GM12878 (cell line): Measurements from ENCODE around the gene ALDH1A2. TPM values are rescaled to one million over a fixed set of nuclear protein-coding genes. Genes with fewer than 3 reads are reported as not detected.

Source experiments
- ATAC-seq: fragments of 200-7000 bp; cut with Tn5 transposase; 3 replicates; pipeline ENCODE4 v1.9.1; 2020; ENCODE audit warnings: mild to moderate bottlenecking, moderate library complexity
- BruUV-seq: library from RNA; stranded (reverse); fragments of 400-500 nt; replicated peaks from 2 replicates; lab custom pipeline; 2021; lab: Mats Ljungman, UMichigan
- CTCF ChIA-PET: fragments of 300-600 bp; sonication (Branson Sonifier 250); formaldehyde crosslinking; extraction: SDS; loops from one replicate; lab custom pipeline; 2021; ENCODE audit warnings: inconsistent platforms; lab: Yijun Ruan, JAX
- POLR2A ChIA-PET: fragments of 350-600 bp; formaldehyde crosslinking; extraction: SDS; loops from one replicate; lab custom pipeline; 2021; ENCODE audit warnings: inconsistent platforms; lab: Charles Lee
- RAD21 ChIA-PET: fragments of 300-600 bp; sonication (Branson Sonifier 250); formaldehyde crosslinking; loops from one replicate; lab custom pipeline; 2023; ENCODE audit warnings: antibody characterized with exemption; ENCODE audit not compliant: unreplicated experiment; lab: Charles Lee
- SMC1A ChIA-PET: fragments of 300-600 bp; sonication (Branson Sonifier 250); formaldehyde crosslinking; loops from one replicate; lab custom pipeline; 2023; ENCODE audit not compliant: unreplicated experiment, uncharacterized antibody; lab: Charles Lee
- DNase-seq: peaks from one replicate; pipeline ENCODE4 v3.0.0-alpha.2; 2011; ENCODE audit warnings: low read depth, low spot score
- FAIRE-seq: peaks from 3 replicates; lab custom pipeline; 2011; peaks lifted over from hg19 to GRCh38; lab: Jason Lieb, UNC
- H2AFZ ChIP-seq: 2 replicates; pipeline ENCODE4 v1.6.0; 2011; ENCODE audit warnings: low read depth, low read length, control low read depth; ENCODE audit not compliant: control insufficient read depth
- H3K27ac ChIP-seq: 2 replicates; pipeline ENCODE4 v1.5.1; 2011; ENCODE audit warnings: control low read depth; ENCODE audit not compliant: control insufficient read depth, insufficient read depth
- H3K27me3 ChIP-seq, 2 experiments: replicated peaks in 1 of 2; 2 replicates each; pipeline versions ENCODE4 v1.6.0 to v1.6.1; 2011; ENCODE audit warnings: low read length in 1 of 2; ENCODE audit not compliant: control insufficient read depth in 2 of 2, insufficient read depth in 2 of 2
- H3K36me3 ChIP-seq, 2 experiments: 2 replicates each; pipeline ENCODE4 v1.5.1; 2011; ENCODE audit warnings: low read length in 1 of 2; ENCODE audit not compliant: control insufficient read depth in 2 of 2, insufficient read depth in 2 of 2
- H3K4me1 ChIP-seq: 2 replicates; pipeline ENCODE4 v1.6.1; 2011; ENCODE audit warnings: mild to moderate bottlenecking, low read length, moderate library complexity, mixed read lengths; ENCODE audit not compliant: control insufficient read depth, insufficient read depth
- H3K4me2 ChIP-seq: 2 replicates; pipeline ENCODE4 v1.6.0; 2011; ENCODE audit warnings: control low read depth; ENCODE audit not compliant: control insufficient read depth, insufficient read depth
- H3K4me3 ChIP-seq: fragments of 200-600 bp; sonication (generic); 2 replicates; pipeline ENCODE4 v1.5.1; 2016
- H3K79me2 ChIP-seq: 2 replicates; pipeline ENCODE4 v1.6.0; 2011; ENCODE audit warnings: low read length; ENCODE audit not compliant: control insufficient read depth, insufficient read depth
- H3K9ac ChIP-seq: 2 replicates; pipeline ENCODE4 v1.8.0; 2011; ENCODE audit warnings: low read length, control low read depth, mixed read lengths; ENCODE audit not compliant: control insufficient read depth, insufficient read depth
- H3K9me3 ChIP-seq: replicated peaks from 3 replicates; pipeline ENCODE4 v1.5.1; 2011; ENCODE audit warnings: mild to moderate bottlenecking, low read length; ENCODE audit not compliant: control insufficient read depth, insufficient read depth
- H4K20me1 ChIP-seq: 2 replicates; pipeline ENCODE4 v1.6.0; 2011; ENCODE audit not compliant: control insufficient read depth, insufficient read depth
- CBX3 ChIP-seq: fragments of 200-600 bp; sonication (generic); IDR thresholded peaks from 2 replicates; pipeline ENCODE4 v1.6.1; 2016; ENCODE audit warnings: low read depth, borderline replicate concordance
- CBX5 ChIP-seq: sonication (generic); IDR thresholded peaks from 2 replicates; pipeline ENCODE4 v1.6.1; 2016; ENCODE audit warnings: low read depth, moderate library complexity, mild to moderate bottlenecking, inconsistent platforms
- FOXK2 ChIP-seq: fragments of 450-650 bp; IDR thresholded peaks from 2 replicates; pipeline ENCODE4 v1.6.1; 2017; ENCODE audit warnings: mild to moderate bottlenecking, moderate library complexity
- HDAC2 ChIP-seq: fragments of 200-600 bp; sonication (generic); IDR thresholded peaks from 2 replicates; pipeline ENCODE4 v1.6.1; 2017
- HDGF ChIP-seq: fragments of 450-650 bp; IDR thresholded peaks from 2 replicates; pipeline ENCODE4 v1.6.1; 2016; ENCODE audit warnings: antibody characterized with exemption
- LARP7 ChIP-seq: fragments of 450-650 bp; IDR thresholded peaks from 2 replicates; pipeline ENCODE4 v1.6.1; 2017; ENCODE audit warnings: mild to moderate bottlenecking
- NFYB ChIP-seq: IDR thresholded peaks from 2 replicates; pipeline ENCODE4 v1.6.1; 2011; ENCODE audit warnings: low read depth, mild to moderate bottlenecking, low read length, improper control_type of control experiment, moderate library complexity; ENCODE audit not compliant: insufficient read depth
- NR2C1 ChIP-seq: fragments of 450-650 bp; IDR thresholded peaks from 2 replicates; pipeline ENCODE4 v1.6.1; 2017; ENCODE audit warnings: antibody characterized with exemption, mild to moderate bottlenecking, moderate library complexity
- POLR2A ChIP-seq: IDR thresholded peaks from 2 replicates; pipeline ENCODE4 v1.6.1; 2011; ENCODE audit warnings: low read depth, mild to moderate bottlenecking, low read length
- STAT1 ChIP-seq: fragments of 450-650 bp; conservative IDR thresholded peaks from 2 replicates; pipeline ENCODE4 v1.6.1; 2014; ENCODE audit warnings: antibody characterized with exemption, mild to moderate bottlenecking
- WRNIP1 ChIP-seq: IDR thresholded peaks from 2 replicates; pipeline ENCODE4 v1.6.1; 2011; ENCODE audit warnings: low read depth, low read length, improper control_type of control experiment, borderline replicate concordance
- YY1 ChIP-seq: IDR thresholded peaks from 2 replicates; pipeline ENCODE4 v1.6.1; 2011; ENCODE audit warnings: low read depth, mild to moderate bottlenecking, low read length
- ZNF274 ChIP-seq: IDR thresholded peaks from one replicate; pipeline ENCODE4 v1.8.0; 2011; ENCODE audit not compliant: insufficient read length, insufficient read depth
- WGBS: methylation state at CpG from one replicate; pipeline ENCODE4 v1.1.6; 2016; ENCODE audit warnings: low lambda C conversion rate; ENCODE audit not compliant: insufficient replicate concordance, insufficient coverage; ENCODE audit errors: missing lambda C conversion rate; 5-methylcytosine and 5-hydroxymethylcytosine counted together
- in situ Hi-C: fragments of 300-500 bp; cut with MboI; formaldehyde crosslinking; loops from 9 replicates; pipeline ENCODE4 v1.14.3; 2018; ENCODE audit warnings: mixed read lengths
- intact Hi-C: fragments of 100-400 bp; cut with micrococcal nuclease; formaldehyde crosslinking; loops from one replicate; pipeline ENCODE4 v1.14.2; 2022; ENCODE audit not compliant: unreplicated experiment
- polyA plus RNA-seq, 11 experiments: library from polyadenylated mRNA; depleted of rRNA in 4 of 11; unstranded in 6 of 11; stranded (reverse) in 5 of 11; fragments of >200 nt; fragmentation: Nextera tagmentation in 4 of 11; fragmentation: Illumina TruSeq in 1 of 11; extraction: Ambion mirVana in 4 of 11; extraction: Trizol in 1 of 11; gene quantifications; 1 replicate in 1 of 11; 2 replicates in 10 of 11; pipeline versions ENCODE4 v1.2.1 to v1.2.3, GENCODE V29; 2011 to 2016; ENCODE audit warnings: inconsistent platforms in 2 of 11, missing spikeins in 2 of 11, low read depth in 1 of 11
- total RNA-seq, 4 experiments: library from RNA; depleted of rRNA in 3 of 4; stranded (reverse); fragments of >200 nt in 3 of 4; fragmentation: Illumina TruSeq in 1 of 4; extraction: Trizol in 1 of 4; gene quantifications; 2 replicates each; pipeline versions ENCODE4 v1.2.1 to v1.2.3, GENCODE V29; 2013 to 2021
- TF ChIP-seq, protein P1 (sequence below): IDR thresholded peaks from 2 replicates; pipeline ENCODE4 v1.6.1; 2011; ENCODE audit warnings: low read depth, low read length, improper control_type of control experiment, borderline replicate concordance
- TF ChIP-seq, protein P2 (sequence below): IDR thresholded peaks from 2 replicates; pipeline ENCODE4 v1.6.1; 2011; ENCODE audit warnings: borderline replicate concordance, low read depth, mild to moderate bottlenecking, moderate library complexity, low read length; ENCODE audit not compliant: insufficient read depth, poor library complexity, severe bottlenecking
- TF ChIP-seq, protein P3 (sequence below): fragments of 450-650 bp; IDR thresholded peaks from 2 replicates; pipeline ENCODE4 v1.6.1; 2017; ENCODE audit warnings: mild to moderate bottlenecking, low read depth, inconsistent platforms; ENCODE audit not compliant: poor library complexity, severe bottlenecking
- TF ChIP-seq, protein P4 (sequence below): fragments of 450-650 bp; formaldehyde crosslinking; IDR thresholded peaks from 2 replicates; pipeline ENCODE4 v1.5.0; 2022; ENCODE audit warnings: mild to moderate bottlenecking, missing genetic modification characterization

Gene ALDH1A2
- total and polyA plus RNA-seq, 10 of the 15 experiments (the other 5 are each of a cell fraction or from before 2014, with no cell fraction given) = 0.06 to 0.92 (median 0.18) TPM; not detected in 5

DNA sequence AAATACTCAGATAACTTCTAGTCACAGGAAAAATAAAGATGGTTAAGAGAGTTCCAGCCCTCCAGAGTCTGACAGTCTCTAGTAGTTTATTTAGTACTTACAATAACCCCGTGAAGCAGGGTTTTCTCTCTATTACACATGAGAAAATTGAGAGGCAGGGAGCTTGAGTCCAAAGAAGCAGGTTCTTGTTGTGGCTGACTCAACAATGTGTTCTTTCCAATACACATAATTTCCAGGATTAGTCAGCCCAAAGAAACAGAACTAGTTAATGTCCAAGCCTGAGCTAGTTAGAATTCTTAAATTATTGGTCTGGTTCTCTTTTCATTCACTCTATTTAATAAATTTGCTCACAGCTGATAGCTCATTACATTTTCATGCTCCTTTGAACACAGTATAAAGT is 49.9 kb downstream of the ALDH1A2 start:
- H3K27me3 ChIP-seq = no peaks in the 10 kb centered on the region
- in situ Hi-C loops = no loop called here
- FAIRE-seq (no peak), ATAC-seq (no peak), DNase-seq (no peak)
- no peak overlapping the region for H3K4me3 ChIP-seq
- CTCF ChIA-PET = no interaction called here
- H3K9ac ChIP-seq = no peak overlapping the region
- no peaks in the 10 kb centered on the region for H3K79me2 ChIP-seq
- POLR2A ChIA-PET = no interaction called here
- no peaks in the 10 kb centered on the region for H3K9me3 ChIP-seq
- WGBS = 0% methylated on average over 1 of the region's 1 CpG
- H2AFZ ChIP-seq = no peak overlapping the region
- RAD21 ChIA-PET = no interaction called here
- H3K4me2 ChIP-seq = no peak overlapping the region
- no peaks in the 10 kb centered on the region for H4K20me1 ChIP-seq
- H3K36me3 ChIP-seq = no peaks in the 10 kb centered on the region
- H3K27ac ChIP-seq = no peak overlapping the region
- SMC1A ChIA-PET = no interaction called here
- intact Hi-C loops = no loop called here
- no peaks in the 10 kb centered on the region for H3K4me1 ChIP-seq
- BruUV-seq = no TSS peak
- TF ChIP-seq, protein P1, sequence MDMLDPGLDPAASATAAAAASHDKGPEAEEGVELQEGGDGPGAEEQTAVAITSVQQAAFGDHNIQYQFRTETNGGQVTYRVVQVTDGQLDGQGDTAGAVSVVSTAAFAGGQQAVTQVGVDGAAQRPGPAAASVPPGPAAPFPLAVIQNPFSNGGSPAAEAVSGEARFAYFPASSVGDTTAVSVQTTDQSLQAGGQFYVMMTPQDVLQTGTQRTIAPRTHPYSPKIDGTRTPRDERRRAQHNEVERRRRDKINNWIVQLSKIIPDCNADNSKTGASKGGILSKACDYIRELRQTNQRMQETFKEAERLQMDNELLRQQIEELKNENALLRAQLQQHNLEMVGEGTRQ = no peak
- TF ChIP-seq, protein P2, sequence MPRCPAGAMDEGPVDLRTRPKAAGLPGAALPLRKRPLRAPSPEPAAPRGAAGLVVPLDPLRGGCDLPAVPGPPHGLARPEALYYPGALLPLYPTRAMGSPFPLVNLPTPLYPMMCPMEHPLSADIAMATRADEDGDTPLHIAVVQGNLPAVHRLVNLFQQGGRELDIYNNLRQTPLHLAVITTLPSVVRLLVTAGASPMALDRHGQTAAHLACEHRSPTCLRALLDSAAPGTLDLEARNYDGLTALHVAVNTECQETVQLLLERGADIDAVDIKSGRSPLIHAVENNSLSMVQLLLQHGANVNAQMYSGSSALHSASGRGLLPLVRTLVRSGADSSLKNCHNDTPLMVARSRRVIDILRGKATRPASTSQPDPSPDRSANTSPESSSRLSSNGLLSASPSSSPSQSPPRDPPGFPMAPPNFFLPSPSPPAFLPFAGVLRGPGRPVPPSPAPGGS = no peak
- no peak for TF ChIP-seq HDAC2
- TF ChIP-seq NR2C1 = no peak
- no peak for TF ChIP-seq FOXK2
- TF ChIP-seq STAT1 = no peak
- no peak for TF ChIP-seq ZNF274
- no peak for TF ChIP-seq LARP7
- TF ChIP-seq POLR2A = no peak
- TF ChIP-seq YY1 = no peak
- no peak for TF ChIP-seq HDGF
- no peak for TF ChIP-seq WRNIP1
- TF ChIP-seq, protein P3, sequence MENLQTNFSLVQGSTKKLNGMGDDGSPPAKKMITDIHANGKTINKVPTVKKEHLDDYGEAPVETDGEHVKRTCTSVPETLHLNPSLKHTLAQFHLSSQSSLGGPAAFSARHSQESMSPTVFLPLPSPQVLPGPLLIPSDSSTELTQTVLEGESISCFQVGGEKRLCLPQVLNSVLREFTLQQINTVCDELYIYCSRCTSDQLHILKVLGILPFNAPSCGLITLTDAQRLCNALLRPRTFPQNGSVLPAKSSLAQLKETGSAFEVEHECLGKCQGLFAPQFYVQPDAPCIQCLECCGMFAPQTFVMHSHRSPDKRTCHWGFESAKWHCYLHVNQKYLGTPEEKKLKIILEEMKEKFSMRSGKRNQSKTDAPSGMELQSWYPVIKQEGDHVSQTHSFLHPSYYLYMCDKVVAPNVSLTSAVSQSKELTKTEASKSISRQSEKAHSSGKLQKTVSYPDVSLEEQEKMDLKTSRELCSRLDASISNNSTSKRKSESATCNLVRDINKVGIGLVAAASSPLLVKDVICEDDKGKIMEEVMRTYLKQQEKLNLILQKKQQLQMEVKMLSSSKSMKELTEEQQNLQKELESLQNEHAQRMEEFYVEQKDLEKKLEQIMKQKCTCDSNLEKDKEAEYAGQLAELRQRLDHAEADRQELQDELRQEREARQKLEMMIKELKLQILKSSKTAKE = no peak
- TF ChIP-seq CBX5 = no peak
- TF ChIP-seq CBX3 = no peak
- TF ChIP-seq, protein P4, sequence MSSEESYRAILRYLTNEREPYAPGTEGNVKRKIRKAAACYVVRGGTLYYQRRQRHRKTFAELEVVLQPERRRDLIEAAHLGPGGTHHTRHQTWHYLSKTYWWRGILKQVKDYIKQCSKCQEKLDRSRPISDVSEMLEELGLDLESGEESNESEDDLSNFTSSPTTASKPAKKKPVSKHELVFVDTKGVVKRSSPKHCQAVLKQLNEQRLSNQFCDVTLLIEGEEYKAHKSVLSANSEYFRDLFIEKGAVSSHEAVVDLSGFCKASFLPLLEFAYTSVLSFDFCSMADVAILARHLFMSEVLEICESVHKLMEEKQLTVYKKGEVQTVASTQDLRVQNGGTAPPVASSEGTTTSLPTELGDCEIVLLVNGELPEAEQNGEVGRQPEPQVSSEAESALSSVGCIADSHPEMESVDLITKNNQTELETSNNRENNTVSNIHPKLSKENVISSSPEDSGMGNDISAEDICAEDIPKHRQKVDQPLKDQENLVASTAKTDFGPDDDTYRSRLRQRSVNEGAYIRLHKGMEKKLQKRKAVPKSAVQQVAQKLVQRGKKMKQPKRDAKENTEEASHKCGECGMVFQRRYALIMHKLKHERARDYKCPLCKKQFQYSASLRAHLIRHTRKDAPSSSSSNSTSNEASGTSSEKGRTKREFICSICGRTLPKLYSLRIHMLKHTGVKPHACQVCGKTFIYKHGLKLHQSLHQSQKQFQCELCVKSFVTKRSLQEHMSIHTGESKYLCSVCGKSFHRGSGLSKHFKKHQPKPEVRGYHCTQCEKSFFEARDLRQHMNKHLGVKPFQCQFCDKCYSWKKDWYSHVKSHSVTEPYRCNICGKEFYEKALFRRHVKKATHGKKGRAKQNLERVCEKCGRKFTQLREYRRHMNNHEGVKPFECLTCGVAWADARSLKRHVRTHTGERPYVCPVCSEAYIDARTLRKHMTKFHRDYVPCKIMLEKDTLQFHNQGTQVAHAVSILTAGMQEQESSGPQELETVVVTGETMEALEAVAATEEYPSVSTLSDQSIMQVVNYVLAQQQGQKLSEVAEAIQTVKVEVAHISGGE = no peak
- TF ChIP-seq NFYB = no peak
